Activated T-helper 17 cell treated with anti-CD3 and anti-CD28 coated beads, Interleukin-2, amount 50 U/mL, for 72 hours (primary cell): Measurements from ENCODE around the gene KRT13. TPM values are rescaled to one million over a fixed set of nuclear protein-coding genes. Genes with fewer than 3 reads are reported as not detected.

Experiments used
- ATAC-seq: fragments of 150-1000 bp; cut with Tn5 transposase; replicated peaks from 2 replicates; pipeline ENCODE4 v1.10.0; 2021; ENCODE audit warnings: mild to moderate bottlenecking, moderate library complexity
- H3K27ac Mint-ChIP-seq: one replicate; pipeline ENCODE4 v1.8.0; 2022; ENCODE audit warnings: mixed read lengths
- H3K27me3 Mint-ChIP-seq: one replicate; pipeline ENCODE4 v1.8.0; 2022; ENCODE audit warnings: mixed read lengths
- H3K36me3 Mint-ChIP-seq: one replicate; pipeline ENCODE4 v1.8.0; 2022; ENCODE audit warnings: low read depth, mild to moderate bottlenecking, mixed read lengths
- H3K4me1 Mint-ChIP-seq: one replicate; pipeline ENCODE4 v1.8.0; 2022; ENCODE audit warnings: mixed read lengths
- H3K4me3 Mint-ChIP-seq: one replicate; pipeline ENCODE4 v1.8.0; 2022; ENCODE audit warnings: mild to moderate bottlenecking, mixed read lengths
- H3K9me3 Mint-ChIP-seq: one replicate; pipeline ENCODE4 v1.8.0; 2022; ENCODE audit warnings: mixed read lengths
- total RNA-seq, 2 donors: library from RNA; stranded (reverse); gene quantifications; one replicate each; pipeline ENCODE4 v1.2.3, GENCODE V29; 2022

The KRT13 gene
- total RNA-seq, 2 donors from 2014 or later, result not detected

- Mint-ChIP-seq H3K9me3 (no peaks in the 10 kb centered on the region), H3K4me1 (no peaks in the 10 kb centered on the region), H3K27ac (no peak within 1 kb of the TSS), H3K4me3 (no peak within 1 kb of the TSS), H3K36me3 (no peaks in the 10 kb centered on the region), H3K27me3 (no peaks in the 10 kb centered on the region)
- no peak for ATAC-seq
Measured at GRCh38 chr17:41518789-41519449, 13.5 kb upstream of the KRT13 start, which contains the start of gene KRT15. TSS of gene KRT15 (minus strand) at chr17:41518890. CDS start at chr17:41518827, 63 bp downstream.

- no peak overlapping the region for H3K4me3 Mint-ChIP-seq
- no peaks in the 10 kb centered on the region for H3K27me3 Mint-ChIP-seq
- no peak for ATAC-seq
- H3K9me3 Mint-ChIP-seq, result no peaks in the 10 kb centered on the region
- no peaks in the 10 kb centered on the region for H3K36me3 Mint-ChIP-seq
- no peak overlapping the region for H3K27ac Mint-ChIP-seq
- no peaks in the 10 kb centered on the region for H3K4me1 Mint-ChIP-seq
Measured at GRCh38 chr17:41518031-41518430, 12.6 kb upstream of the KRT13 start.

DNA sequence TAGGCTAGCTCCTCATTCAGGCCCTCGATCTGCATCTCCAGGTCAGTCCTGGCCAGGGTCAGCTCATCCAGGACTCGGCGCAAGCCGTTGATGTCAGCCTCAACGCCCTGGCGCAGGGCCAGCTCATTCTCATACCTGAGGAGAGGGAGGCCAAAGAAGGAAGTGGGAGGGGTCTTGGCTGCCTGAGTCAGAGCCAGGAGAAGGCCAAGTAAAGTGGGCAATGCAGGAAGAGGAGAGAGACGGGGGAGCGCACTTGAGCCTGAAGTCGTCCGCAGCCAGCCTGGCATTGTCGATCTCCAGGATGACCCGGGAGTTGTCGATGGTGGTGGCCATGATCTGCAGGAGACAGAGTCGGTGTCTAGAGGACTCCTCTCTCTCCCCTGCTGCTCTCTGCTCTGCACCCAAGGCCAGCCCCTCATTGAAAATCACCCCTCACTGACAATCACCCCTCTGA lies 11.4 kb upstream of the KRT13 start:
- no peaks in the 10 kb centered on the region for H3K36me3 Mint-ChIP-seq
- H3K4me1 Mint-ChIP-seq, result no peaks in the 10 kb centered on the region
- H3K4me3 Mint-ChIP-seq, result no peak overlapping the region
- H3K9me3 Mint-ChIP-seq, result no peaks in the 10 kb centered on the region
- no peak overlapping the region for H3K27ac Mint-ChIP-seq
- H3K27me3 Mint-ChIP-seq, result no peaks in the 10 kb centered on the region
- ATAC-seq, result no peak

DNA sequence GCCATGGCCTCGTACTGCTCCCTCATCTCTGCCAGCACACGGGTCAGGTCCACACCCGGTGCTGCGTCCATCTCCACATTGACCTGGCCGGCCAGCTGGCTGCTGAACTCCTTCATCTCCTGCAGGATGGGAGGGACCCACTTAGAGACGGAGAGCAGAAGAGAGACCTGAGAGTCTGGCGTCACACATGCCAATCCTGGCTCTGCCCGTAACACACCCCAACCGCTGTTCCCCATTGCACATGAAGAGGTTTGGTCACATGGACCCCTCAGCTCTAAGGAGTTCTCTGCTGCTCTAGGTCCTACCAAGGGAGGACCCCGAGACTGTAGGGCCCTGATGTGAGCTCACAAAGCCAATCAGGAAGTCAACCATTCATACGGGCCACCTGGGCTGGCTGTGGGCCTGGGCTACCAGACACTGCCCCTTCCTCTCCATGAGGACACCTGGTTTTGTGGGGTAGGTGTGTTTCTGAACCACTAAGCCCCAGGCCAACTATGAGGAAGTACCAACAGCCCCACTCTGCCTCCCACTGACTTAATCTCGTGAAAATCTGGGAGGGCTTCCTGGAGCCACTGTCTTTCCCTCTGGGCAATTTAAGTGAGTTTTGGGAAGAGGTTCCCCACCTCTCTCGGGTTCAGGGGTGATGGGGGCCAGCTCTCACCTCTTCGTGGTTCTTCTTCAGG lies 10.9 kb upstream of the KRT13 start:
- Mint-ChIP-seq H3K36me3 (no peaks in the 10 kb centered on the region), H3K4me3 (no peak overlapping the region), H3K27me3 (no peaks in the 10 kb centered on the region), H3K4me1 (no peaks in the 10 kb centered on the region), H3K9me3 (no peaks in the 10 kb centered on the region), H3K27ac (no peak overlapping the region)
- ATAC-seq, result no peak

- no peaks in the 10 kb centered on the region for H3K36me3 Mint-ChIP-seq
Measured at GRCh38 chr17:41513168-41513547, 7.7 kb upstream of the KRT13 start.

GRCh38 chr17:41512546-41513167 lies 7.2 kb upstream of the KRT13 start:
- H3K27ac Mint-ChIP-seq, result no peak overlapping the region
- no peak overlapping the region for H3K4me3 Mint-ChIP-seq
- no peaks in the 10 kb centered on the region for H3K27me3 Mint-ChIP-seq
- H3K4me1 Mint-ChIP-seq, result no peaks in the 10 kb centered on the region
- no peaks in the 10 kb centered on the region for H3K9me3 Mint-ChIP-seq
- H3K36me3 Mint-ChIP-seq, result no peaks in the 10 kb centered on the region
- ATAC-seq, result no peak

More at GRCh38 chr17:41513168-41513547, 7.7 kb upstream of the KRT13 start:
- Mint-ChIP-seq H3K27ac (no peak overlapping the region), H3K4me1 (no peaks in the 10 kb centered on the region), H3K4me3 (no peak overlapping the region), H3K27me3 (no peaks in the 10 kb centered on the region), H3K9me3 (no peaks in the 10 kb centered on the region)
- ATAC-seq, result no peak

DNA sequence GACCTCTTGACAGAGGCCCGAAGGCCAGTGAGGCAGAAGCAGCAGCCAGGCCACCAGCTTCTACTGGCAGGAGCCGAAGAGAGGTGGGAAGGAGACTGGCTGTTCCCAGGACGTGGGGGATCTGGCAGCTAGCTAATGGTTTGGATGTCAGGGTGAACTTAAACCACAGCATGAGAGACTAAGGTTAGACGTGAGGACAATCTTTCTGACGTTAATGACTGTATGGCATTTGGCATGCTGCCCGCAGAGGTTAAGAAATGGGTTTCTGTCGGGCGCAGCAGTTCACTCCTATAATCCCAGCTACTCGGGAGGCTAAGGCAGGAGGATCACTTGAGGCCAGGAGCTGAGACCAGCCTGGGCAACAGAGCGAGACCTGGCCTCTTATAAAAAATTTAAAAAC lies 6.3 kb upstream of the KRT13 start:
- Mint-ChIP-seq H3K4me3 (no peak overlapping the region), H3K27me3 (no peaks in the 10 kb centered on the region), H3K27ac (no peak overlapping the region), H3K4me1 (no peaks in the 10 kb centered on the region), H3K9me3 (no peaks in the 10 kb centered on the region), H3K36me3 (no peaks in the 10 kb centered on the region)
- no peak for ATAC-seq

DNA sequence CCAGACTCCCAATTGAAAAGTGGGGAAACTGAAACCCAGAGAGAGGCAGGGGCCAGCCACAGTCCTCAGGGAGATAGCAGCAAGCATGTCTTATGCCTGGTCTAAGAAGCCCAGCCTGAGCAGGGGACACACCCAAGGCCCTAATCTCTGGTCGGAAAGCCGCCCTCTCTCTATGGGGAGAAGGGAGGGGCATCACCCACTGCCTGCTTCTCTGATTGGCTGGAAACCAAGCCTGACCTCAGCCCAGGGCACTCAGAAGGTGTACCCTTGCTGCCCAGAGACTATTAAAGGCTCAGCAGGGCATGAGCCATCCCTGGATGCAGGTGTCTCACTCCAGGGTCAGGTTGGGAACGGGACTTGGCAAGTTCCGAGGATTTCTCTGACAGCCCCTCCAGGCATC lies 5.7 kb upstream of the KRT13 start:
- Mint-ChIP-seq H3K36me3 (no peaks in the 10 kb centered on the region), H3K4me1 (no peaks in the 10 kb centered on the region), H3K9me3 (no peaks in the 10 kb centered on the region)

DNA sequence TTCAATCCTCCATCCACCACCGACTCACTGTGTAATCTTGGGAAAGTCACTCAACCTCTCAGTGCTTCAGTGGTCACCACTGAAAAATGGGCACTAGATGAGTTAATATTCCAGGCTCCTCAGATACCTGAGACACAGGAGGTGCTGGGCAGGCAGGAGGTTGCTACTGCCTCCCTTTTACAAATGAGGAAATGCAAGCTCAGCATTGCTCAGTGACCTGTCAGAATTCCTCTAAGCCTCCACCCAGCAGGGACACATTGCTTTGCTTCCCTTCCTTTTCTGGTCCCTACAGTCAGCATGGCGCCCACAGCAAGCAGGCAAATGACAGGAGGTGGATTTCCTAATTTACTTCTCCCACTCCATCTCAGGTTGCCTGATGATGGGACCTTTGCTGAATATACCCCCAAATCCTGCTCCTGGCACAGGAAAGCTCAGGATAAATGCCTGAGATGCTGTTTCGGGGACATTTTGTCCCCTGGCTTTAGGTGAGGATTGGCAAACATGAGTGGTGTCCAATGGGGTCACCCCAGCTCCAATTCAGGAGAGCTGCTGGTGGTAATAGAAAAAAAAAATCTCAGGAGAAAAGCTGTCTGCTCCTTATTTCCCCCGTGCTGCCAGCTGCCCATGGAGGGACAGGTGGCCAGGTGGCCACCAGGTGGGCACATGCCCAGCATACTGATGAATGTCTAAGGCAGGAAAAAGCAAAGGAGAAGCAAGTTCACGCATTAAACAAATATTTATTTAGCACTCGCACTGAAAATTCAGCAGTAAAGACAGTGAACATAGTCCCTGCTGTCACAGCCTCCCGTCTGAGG lies 5.0 kb upstream of the KRT13 start:
- no peak for ATAC-seq
- Mint-ChIP-seq H3K27me3 (no peaks in the 10 kb centered on the region), H3K36me3 (no peaks in the 10 kb centered on the region), H3K4me1 (no peaks in the 10 kb centered on the region), H3K4me3 (no peak overlapping the region), H3K27ac (no peak overlapping the region), H3K9me3 (no peaks in the 10 kb centered on the region)

More for the DNA sequence above, 5.7 kb upstream of the KRT13 start:
- ATAC-seq, result no peak
- no peaks in the 10 kb centered on the region for H3K27me3 Mint-ChIP-seq
- no peak overlapping the region for H3K4me3 Mint-ChIP-seq
- no peak overlapping the region for H3K27ac Mint-ChIP-seq

GRCh38 chr17:41507315-41507880 lies 2.0 kb upstream of the KRT13 start:
- H3K4me1 Mint-ChIP-seq, result no peaks in the 10 kb centered on the region
- no peak overlapping the region for H3K4me3 Mint-ChIP-seq
- no peaks in the 10 kb centered on the region for H3K27me3 Mint-ChIP-seq
- peak overlapping the region; percentile 12 for H3K27ac Mint-ChIP-seq
- no peaks in the 10 kb centered on the region for H3K36me3 Mint-ChIP-seq
- no peaks in the 10 kb centered on the region for H3K9me3 Mint-ChIP-seq
- no peak for ATAC-seq

DNA sequence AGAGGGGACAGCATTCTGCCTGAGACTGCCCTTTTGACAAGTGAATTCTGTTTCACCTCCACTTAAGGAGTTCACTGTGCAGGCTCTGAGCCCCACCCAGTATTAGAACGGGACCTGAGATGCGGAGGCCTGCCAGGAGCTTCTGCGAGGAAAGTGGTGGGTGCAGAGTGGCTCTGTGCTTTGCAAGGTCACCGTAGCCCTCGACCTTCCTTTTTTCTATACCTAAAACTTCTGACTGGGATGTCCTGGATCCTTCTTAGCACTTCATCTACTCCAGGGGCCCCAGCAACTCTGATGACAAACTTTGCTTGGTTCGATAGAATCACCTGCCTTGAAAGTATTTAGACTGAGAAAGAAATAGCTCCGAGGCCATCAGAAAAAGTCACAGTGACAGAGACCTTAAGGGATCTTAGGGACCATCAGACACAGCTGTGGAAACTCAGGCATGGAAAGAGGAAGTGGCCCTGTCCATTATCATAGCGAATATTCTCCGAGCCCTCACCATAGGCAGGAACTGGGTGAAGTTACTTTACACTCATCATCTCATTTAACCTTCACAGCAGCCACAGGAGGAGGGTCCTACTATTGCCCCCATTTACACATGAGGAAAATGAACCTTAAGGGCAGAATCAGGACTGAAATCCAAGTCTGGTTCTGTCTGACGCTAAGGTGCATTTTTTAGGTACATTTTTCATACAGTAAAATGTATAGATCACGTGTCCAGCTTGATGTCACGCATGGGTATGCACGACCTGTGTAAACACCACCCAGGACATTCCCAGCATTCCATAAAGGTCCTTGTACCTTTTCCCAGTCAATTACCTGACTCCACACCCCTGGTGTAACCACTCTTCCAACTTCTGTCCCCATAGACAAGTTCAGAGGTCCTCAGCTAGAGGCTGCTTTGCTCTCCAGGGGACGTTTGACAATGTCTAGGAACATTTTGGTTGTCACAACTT lies 676 bp upstream of the KRT13 start:
- no peak overlapping the region for H3K4me3 Mint-ChIP-seq
- no peak overlapping the region for H3K27ac Mint-ChIP-seq
- ATAC-seq, result no peak
- H3K9me3 Mint-ChIP-seq, result no peaks in the 10 kb centered on the region
- no peaks in the 10 kb centered on the region for H3K4me1 Mint-ChIP-seq
- no peaks in the 10 kb centered on the region for H3K27me3 Mint-ChIP-seq
- H3K36me3 Mint-ChIP-seq, result no peaks in the 10 kb centered on the region

DNA sequence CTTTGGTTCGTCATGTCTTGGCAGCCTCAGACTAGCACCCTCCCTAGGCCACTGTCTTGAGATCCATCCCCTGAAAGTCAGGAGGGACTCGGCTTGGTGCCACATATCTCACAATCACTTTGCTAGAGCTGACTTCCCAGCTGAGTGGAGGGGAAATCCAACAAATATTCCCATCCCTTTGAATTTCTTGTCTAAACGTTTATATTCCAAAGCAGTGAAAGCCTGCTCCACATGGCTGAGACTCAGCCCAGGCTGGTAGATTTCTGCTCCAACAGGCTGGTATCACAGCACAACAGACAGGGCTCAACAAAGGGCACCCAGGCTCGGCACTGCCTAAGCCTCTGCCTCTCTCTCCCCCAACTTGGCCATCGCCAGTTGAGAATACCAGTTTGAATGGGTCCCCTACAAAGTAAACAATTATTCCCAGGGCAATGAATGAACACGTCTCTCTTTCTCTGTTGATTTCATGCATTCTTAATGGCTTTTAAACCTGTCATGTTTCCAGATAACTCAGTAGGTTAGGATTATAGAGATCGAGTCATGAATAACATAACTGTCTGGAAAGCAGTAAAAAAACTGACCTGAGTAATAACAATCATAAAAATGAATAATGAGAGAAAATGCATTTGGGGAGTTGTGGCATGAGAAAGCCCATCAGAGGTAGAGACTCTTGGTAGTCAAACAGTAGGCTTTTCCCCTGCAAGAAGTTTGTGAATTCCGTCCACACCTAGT lies 1.0 kb downstream of the KRT13 start:
- no peaks in the 10 kb centered on the region for H3K9me3 Mint-ChIP-seq
- H3K27me3 Mint-ChIP-seq, result no peaks in the 10 kb centered on the region
- peaks cover 6% of the 10 kb centered on the region for H3K4me1 Mint-ChIP-seq
- no peak overlapping the region for H3K4me3 Mint-ChIP-seq
- no peak for ATAC-seq
- no peaks in the 10 kb centered on the region for H3K36me3 Mint-ChIP-seq
- no peak overlapping the region for H3K27ac Mint-ChIP-seq

DNA sequence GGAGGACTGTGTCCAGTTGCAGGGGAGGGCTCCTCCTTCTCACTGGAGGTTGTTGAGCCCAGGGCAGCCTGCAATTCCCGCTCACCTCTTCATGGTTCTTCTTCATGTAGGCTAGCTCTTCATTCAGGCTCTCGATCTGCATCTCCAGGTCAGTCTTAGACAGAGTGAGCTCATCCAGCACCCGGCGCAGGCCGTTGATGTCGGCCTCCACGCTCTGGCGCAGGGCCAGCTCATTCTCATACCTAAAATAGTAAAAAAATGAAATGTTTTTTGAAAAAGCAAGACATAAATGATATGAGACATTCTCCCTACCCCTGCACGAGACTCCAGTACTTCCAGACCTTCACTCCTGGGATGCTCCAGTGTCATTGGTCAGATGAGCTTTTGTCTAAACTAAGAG lies 2.2 kb downstream of the KRT13 start:
- peaks cover 6% of the 10 kb centered on the region for H3K4me1 Mint-ChIP-seq
- H3K36me3 Mint-ChIP-seq, result no peaks in the 10 kb centered on the region
- no peaks in the 10 kb centered on the region for H3K9me3 Mint-ChIP-seq
- no peak overlapping the region for H3K4me3 Mint-ChIP-seq
- no peak overlapping the region for H3K27ac Mint-ChIP-seq
- no peaks in the 10 kb centered on the region for H3K27me3 Mint-ChIP-seq
- no peak for ATAC-seq
